Heart left ventricle (tissue), 16 donors: ENCODE measurements around the gene TSPAN32. TPM values are rescaled to one million over a fixed set of nuclear protein-coding genes. Genes with fewer than 3 reads are reported as not detected.

ENCODE experiments used
- ATAC-seq, 4 donors: fragments of 200-7000 bp; cut with Tn5 transposase; one replicate each; pipeline ENCODE4 v1.9.1; 2020 to 2022; ENCODE audit warnings: moderate library complexity in 4 of 4, mild to moderate bottlenecking in 3 of 4, moderate number of reproducible peaks in 1 of 4
- DNase-seq, 5 donors: peaks; one replicate each; pipeline ENCODE4 v3.0.0-alpha.2; 2020
- H3K27ac ChIP-seq, 12 donors: fragments of 200-600 bp; sonication (generic) in 4 of 12; one replicate each; pipeline versions ENCODE4 v1.5.0 to v1.8.0; 2016 to 2022; ENCODE audit warnings: mild to moderate bottlenecking in 2 of 12
- H3K27me3 ChIP-seq, 9 donors: fragments of 200-600 bp; sonication (generic) in 2 of 9; one replicate each; pipeline versions ENCODE4 v1.5.1 to v1.8.0; 2016 to 2022; ENCODE audit warnings: mild to moderate bottlenecking in 3 of 9
- H3K36me3 ChIP-seq, 9 donors: fragments of 200-600 bp; sonication (generic) in 2 of 9; one replicate each; pipeline versions ENCODE4 v1.5.0 to v1.8.0; 2018 to 2022; ENCODE audit warnings: mild to moderate bottlenecking in 2 of 9
- H3K4me1 ChIP-seq, 12 donors: fragments of 200-600 bp; sonication (generic) in 4 of 12; one replicate each; pipeline versions ENCODE4 v1.5.0 to v1.8.0; 2016 to 2022; ENCODE audit warnings: mild to moderate bottlenecking in 3 of 12
- H3K4me3 ChIP-seq, 12 donors: fragments of 200-600 bp; sonication (generic) in 4 of 12; one replicate each; pipeline versions ENCODE4 v1.5.0 to v1.8.0; 2017 to 2022; ENCODE audit warnings: mild to moderate bottlenecking in 9 of 12, moderate library complexity in 4 of 12
- H3K9me3 ChIP-seq, 12 donors: fragments of 200-600 bp; sonication (generic) in 4 of 12; one replicate each; pipeline versions ENCODE4 v1.5.0 to v1.8.0; 2016 to 2022; ENCODE audit warnings: mild to moderate bottlenecking in 1 of 12
- POLR2A ChIP-seq, 2 donors: fragments of 450-650 bp; IDR thresholded peaks; one replicate each; pipeline ENCODE4 v1.6.1; 2017; ENCODE audit warnings: antibody characterized with exemption in 2 of 2, mild to moderate bottlenecking in 2 of 2, moderate library complexity in 2 of 2
- WGBS, 4 donors: extraction: QIAGEN DNeasy Blood & Tissue Kit in 2 of 4; methylation state at CpG; one replicate each; pipeline versions ENCODE4 v1.1.5 to v1.1.7; 2013 to 2018; 5-methylcytosine and 5-hydroxymethylcytosine counted together
- intact Hi-C, 10 donors: fragments of 100-400 bp; cut with DNase I; formaldehyde crosslinking; loops; one replicate each; pipeline versions ENCODE4 v1.11.1 to v1.14.2; 2022
- polyA plus RNA-seq, 2 donors: library from polyadenylated mRNA; stranded (reverse); fragments of 200-250 nt; gene quantifications; one replicate each; pipeline ENCODE4 v1.2.3, GENCODE V29; 2013
- total RNA-seq, 9 donors: library from RNA; depleted of rRNA in 2 of 9; stranded (reverse); fragments of >200 nt in 2 of 9; fragmentation: NEBNext Ultra II Directional in 3 of 9; extraction: Animal tissue kit (Norgen Biotek cat#: 25700) in 3 of 9; gene quantifications; one replicate each; pipeline versions ENCODE4 v1.1.0 to v1.2.4, GENCODE V29; 2016 to 2023
- TF ChIP-seq, protein P1 (sequence below), 12 donors: fragments of 200-600 bp; sonication (generic) in 4 of 12; IDR thresholded peaks; one replicate each; pipeline versions ENCODE4 v1.5.0 to v1.8.0; 2018 to 2022; ENCODE audit warnings: antibody characterized with exemption in 12 of 12, mild to moderate bottlenecking in 5 of 12
- donor health status: ischemic (EF 13 %, LVEDD 7.1; RV severe dilation, severe dysfunction).
- donor health status: healthy with polysubstance abuse.
- donor health status: DM: no; HTN: yes; CAD: no.
- donor health status: DM: no; HTN: no; CAD: no.
- donor health status: ischemic (EF 25% LVEDD 6.9; RV normal size, moderate dysfunction).
- donor health status: ischemic (EF 25% LVEDD 5.7; RV mildly dilated, moderate dysfunction).
- donor health status: healthy.
- donor health status: DM: yes; HTN: yes; CAD: no.
- donor health status: ischemic (EF 35%, LVEDD 5.7; RV mildly dilated, moderate dysfunction).
- donor health status: nonischemic (EF 11% LVEDD 7.7; RV severe dilation, severe dysfunction).
- donor health status: DM: yes; HTN: yes; CAD: no.
- donor health status: PGD.
- donor health status: ischemic (EF 29% LVEDD 5.4; RV normal size, mild dysfunction).
- donor health status: nonischemic (EF 23%, LVEDD 6.1; RV moderate dilation, normal function).

TSPAN32 gene
- total and polyA plus RNA-seq, 11 donors: 3.5 to 29.5 (median 18.0) TPM

DNA sequence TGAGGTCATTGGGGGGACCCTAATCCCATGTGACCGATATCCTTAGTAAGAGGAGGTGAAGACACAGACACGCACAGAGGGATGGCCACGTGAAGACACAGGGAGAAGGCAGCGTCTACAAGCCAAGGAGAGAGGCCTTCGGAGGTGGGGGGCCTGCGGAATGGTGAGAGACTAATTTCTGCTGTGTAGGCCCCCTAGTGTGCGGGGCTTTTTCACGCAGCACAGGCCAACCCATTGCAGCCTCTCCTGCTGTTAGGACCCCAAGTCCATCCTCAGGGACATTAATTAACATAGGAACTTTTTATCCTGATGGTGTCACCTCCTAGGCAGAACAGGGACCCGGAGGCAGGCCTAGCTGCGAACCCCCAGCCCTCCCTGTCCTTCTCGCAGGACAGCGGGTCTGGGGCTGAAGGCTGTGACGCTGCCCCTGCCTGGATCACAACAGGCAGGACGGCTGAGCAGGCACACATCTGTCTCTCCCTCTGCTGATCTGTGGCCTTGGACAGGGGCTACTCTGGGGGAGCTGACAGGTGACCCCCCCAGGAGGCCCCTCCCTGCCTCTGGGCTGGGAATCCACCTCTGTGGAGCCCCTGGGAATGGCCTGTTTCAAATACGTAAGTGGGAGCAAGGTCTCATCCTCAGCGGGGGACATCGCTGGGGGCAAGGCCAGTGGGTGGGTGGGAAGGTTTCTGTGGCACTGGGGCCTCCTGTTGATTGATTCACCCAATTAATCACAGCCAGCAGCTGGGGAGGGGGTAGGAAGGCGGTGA is 39.3 kb upstream of the TSPAN32 start:
- no peak for TF ChIP-seq POLR2A (IDR thresholded peaks at IDR 0.05)
- TF ChIP-seq, protein P1, sequence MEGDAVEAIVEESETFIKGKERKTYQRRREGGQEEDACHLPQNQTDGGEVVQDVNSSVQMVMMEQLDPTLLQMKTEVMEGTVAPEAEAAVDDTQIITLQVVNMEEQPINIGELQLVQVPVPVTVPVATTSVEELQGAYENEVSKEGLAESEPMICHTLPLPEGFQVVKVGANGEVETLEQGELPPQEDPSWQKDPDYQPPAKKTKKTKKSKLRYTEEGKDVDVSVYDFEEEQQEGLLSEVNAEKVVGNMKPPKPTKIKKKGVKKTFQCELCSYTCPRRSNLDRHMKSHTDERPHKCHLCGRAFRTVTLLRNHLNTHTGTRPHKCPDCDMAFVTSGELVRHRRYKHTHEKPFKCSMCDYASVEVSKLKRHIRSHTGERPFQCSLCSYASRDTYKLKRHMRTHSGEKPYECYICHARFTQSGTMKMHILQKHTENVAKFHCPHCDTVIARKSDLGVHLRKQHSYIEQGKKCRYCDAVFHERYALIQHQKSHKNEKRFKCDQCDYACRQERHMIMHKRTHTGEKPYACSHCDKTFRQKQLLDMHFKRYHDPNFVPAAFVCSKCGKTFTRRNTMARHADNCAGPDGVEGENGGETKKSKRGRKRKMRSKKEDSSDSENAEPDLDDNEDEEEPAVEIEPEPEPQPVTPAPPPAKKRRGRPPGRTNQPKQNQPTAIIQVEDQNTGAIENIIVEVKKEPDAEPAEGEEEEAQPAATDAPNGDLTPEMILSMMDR (IDR thresholded peaks at IDR 0.05): no peak
- H3K36me3 ChIP-seq: no peaks in the 10 kb centered on the region
- no peaks in the 10 kb centered on the region for H3K9me3 ChIP-seq
- H3K4me1 ChIP-seq: peaks cover 0 to 23% (median 0%) of the 10 kb centered on the region in 12 donors
- 86 to 92% (median 89%) methylated on average over 16 to 18 of the region's 18 CpGs for WGBS, 4 donors
- H3K4me3 ChIP-seq: no peak overlapping the region
- DNase-seq (no peak), ATAC-seq (no peak)
- intact Hi-C loops: no loop called here
- peaks cover 0 to 32% (median 4%) of the 10 kb centered on the region in 9 donors for H3K27me3 ChIP-seq
- H3K27ac ChIP-seq: no peak overlapping the region

DNA sequence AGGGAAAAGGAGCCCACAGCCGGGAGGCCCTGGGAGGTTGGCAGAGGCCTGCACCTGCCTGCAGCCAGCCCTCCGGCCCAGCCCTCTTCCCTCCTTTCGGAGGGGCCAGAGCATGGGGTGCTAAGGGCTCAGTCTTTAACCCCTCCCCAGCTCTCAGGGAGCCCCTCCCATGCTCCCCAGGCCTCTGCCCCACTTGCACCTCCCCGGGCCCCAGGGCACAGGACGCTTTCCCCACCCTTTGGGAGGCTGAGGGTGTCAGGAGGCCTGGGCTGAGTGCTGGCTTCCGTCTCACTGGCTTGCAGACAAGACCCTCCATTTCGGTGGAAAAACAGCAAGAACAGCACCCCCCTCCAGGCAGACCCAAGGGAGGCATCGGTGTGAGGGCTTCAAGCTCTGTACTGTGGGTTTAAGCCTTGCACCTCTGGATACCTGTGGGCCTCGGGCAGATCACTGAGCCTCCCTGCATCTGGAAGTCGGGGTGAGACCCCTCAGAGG is 38.7 kb upstream of the TSPAN32 start:
- Histone ChIP-seq H3K27me3 (peaks cover under 1 to 38% (median 10%) of the 10 kb centered on the region in 9 donors), H3K36me3 (no peaks in the 10 kb centered on the region), H3K9me3 (no peaks in the 10 kb centered on the region), H3K4me1 (peaks cover 0 to 23% (median 0%) of the 10 kb centered on the region in 12 donors), H3K27ac (no peak overlapping the region), H3K4me3 (no peak overlapping the region)
- DNase-seq (no peak), ATAC-seq (no peak)
- intact Hi-C loops: no loop called here
- 82 to 89% (median 85%) methylated on average over 6 to 10 of the region's 10 CpGs for WGBS, 4 donors
- no peak for TF ChIP-seq POLR2A (IDR thresholded peaks at IDR 0.05)
- TF ChIP-seq, protein P1 (IDR thresholded peaks at IDR 0.05): no peak

DNA sequence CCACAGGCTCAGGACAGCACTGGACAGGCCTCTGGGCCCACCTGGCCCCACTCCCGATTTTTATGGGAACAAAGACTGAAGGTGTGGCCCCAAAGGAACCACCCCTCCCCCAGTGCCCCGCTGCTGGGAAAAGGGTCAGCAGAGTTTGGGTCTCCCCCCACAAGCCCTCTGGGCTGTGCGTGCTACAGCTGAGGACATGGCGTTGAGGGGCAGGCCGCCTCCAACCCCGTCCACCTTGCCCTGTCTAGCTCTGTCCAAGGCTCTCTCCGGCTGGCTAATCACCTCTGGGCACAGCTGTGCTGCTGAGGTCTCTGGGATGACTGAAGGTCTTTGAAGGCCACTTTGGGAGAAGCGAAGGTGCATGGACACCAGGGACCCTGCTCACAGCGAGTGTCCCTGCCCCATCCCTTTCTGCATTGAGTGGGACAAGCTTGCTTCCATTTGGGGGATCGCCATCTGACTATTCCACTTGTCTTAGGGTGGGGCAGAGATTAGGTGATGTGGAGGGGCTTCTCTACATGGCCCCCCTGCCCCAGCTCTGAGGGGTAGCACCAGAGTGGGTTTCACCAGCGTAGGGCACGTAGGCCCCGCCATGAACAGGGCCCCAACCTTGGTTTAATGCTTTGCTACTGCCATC is 38.0 kb upstream of the TSPAN32 start:
- no peaks in the 10 kb centered on the region for H3K36me3 ChIP-seq
- H3K27ac ChIP-seq: no peak overlapping the region
- H3K4me3 ChIP-seq: no peak overlapping the region
- ATAC-seq (no peak), DNase-seq (no peak)
- H3K9me3 ChIP-seq: no peaks in the 10 kb centered on the region
- H3K4me1 ChIP-seq: peaks cover 0 to 29% (median 0%) of the 10 kb centered on the region in 12 donors
- TF ChIP-seq, protein P1 (IDR thresholded peaks at IDR 0.05): no peak
- no peak for TF ChIP-seq POLR2A (IDR thresholded peaks at IDR 0.05)
- WGBS, 4 donors: 87 to 98% (median 94%) methylated on average over 8 to 13 of the region's 13 CpGs
- H3K27me3 ChIP-seq: peaks cover 8 to 45% (median 17%) of the 10 kb centered on the region in 9 donors
- intact Hi-C loops: no loop called here

DNA sequence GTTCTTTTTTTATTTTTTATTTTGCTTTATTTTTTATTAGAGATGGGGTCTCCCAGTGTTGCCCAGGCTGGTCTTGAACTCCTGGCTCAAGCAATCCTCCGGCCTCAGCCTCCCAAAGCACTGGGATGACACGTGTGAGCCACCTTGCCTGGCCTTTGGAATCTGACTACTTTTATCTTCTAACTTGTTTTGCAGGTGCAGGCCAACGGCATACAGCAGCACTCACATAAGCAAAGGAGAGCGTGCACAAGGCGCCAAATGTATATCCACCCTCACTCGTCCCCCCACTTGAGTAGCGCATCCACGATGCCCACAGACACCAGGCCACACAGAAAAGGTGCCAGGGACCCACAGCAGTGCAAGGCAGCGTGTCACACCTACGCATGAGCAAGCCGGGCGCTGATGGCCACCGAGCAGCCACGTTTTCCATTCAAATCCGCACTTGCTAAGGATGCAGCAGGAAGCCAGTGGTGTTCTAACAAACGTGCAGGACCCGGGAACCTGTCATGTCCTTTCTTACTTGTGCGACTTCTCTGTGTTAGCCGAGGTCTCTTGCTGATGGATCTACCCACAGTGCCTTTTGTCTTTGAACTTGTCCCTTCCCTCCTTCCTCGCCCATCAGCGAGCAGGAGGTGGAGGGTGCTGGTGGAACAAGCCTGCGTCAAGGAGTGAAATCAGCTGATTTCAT is 37.3 kb upstream of the TSPAN32 start:
- no peak for ATAC-seq
- 87 to 90% (median 88%) methylated on average over 22 of the region's 22 CpGs for WGBS, 4 donors
- Histone ChIP-seq H3K36me3 (no peaks in the 10 kb centered on the region), H3K27ac (peak overlapping the region in 1 of 12 donors; percentile 90), H3K9me3 (no peaks in the 10 kb centered on the region), H3K27me3 (peaks cover 13 to 50% (median 21%) of the 10 kb centered on the region in 9 donors), H3K4me1 (peaks cover 0 to 32% (median 4%) of the 10 kb centered on the region in 12 donors), H3K4me3 (no peak overlapping the region)
- no peak for TF ChIP-seq POLR2A (IDR thresholded peaks at IDR 0.05)
- TF ChIP-seq, protein P1 (IDR thresholded peaks at IDR 0.05): no peak
- intact Hi-C loops: no loop called here
- no peak for DNase-seq
